ENCODE data around the gene RHBG. TPM values are rescaled to one million over a fixed set of nuclear protein-coding genes. Genes with fewer than 3 reads are reported as not detected.
"Not testable (repeated sequence)": the region's sequence is repeated elsewhere in the genome, so short reads cannot be mapped to it uniquely, and the experiment has no call there.

The RHBG gene, protein sequence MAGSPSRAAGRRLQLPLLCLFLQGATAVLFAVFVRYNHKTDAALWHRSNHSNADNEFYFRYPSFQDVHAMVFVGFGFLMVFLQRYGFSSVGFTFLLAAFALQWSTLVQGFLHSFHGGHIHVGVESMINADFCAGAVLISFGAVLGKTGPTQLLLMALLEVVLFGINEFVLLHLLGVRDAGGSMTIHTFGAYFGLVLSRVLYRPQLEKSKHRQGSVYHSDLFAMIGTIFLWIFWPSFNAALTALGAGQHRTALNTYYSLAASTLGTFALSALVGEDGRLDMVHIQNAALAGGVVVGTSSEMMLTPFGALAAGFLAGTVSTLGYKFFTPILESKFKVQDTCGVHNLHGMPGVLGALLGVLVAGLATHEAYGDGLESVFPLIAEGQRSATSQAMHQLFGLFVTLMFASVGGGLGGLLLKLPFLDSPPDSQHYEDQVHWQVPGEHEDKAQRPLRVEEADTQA
- total RNA-seq, result not detected

GRCh38 chr1:156368889-156369684, at the start of gene RHBG:
Gene RHBG, plus strand, starts transcription at chr1:156369211. Its CDS starts 39 bp downstream, at chr1:156369250.
- intact Hi-C loops (cut with DNase I), result no loop called here

GRCh38 chr1:156319664-156320063, 49.3 kb upstream of the RHBG start:
- H3K27ac ChIP-seq (replicated peaks in 1 of 4), result no peak overlapping the region
- intact Hi-C loops (cut with DNase I), result no loop called here
- H3K4me3 ChIP-seq, result no peak overlapping the region
- no peak for DNase-seq (ENCODE audit: extremely low spot score)
- H3K9me3 ChIP-seq, result no peaks in the 10 kb centered on the region
- 53% methylated on average over 1 of the region's 1 CpG for WGBS
- H3K4me1 ChIP-seq, result no peaks in the 10 kb centered on the region
- no peak for TF ChIP-seq POLR2A (IDR thresholded peaks at IDR 0.05; ENCODE audit: low read depth)
- TF ChIP-seq EP300 (IDR thresholded peaks at IDR 0.05), result no peak
- no peak for TF ChIP-seq POLR2AphosphoS5 (IDR thresholded peaks at IDR 0.05)
- TF ChIP-seq CTCF (IDR thresholded peaks at IDR 0.05), result peak; percentile 28 to 52 (median 40)
- no peaks in the 10 kb centered on the region for H3K27me3 ChIP-seq
- peaks cover 90 to 100% (median 99%) of the 10 kb centered on the region in 4 donors for H3K36me3 ChIP-seq

More at GRCh38 chr1:156368889-156369684, at the start of gene RHBG:
- no peaks in the 10 kb centered on the region for H3K36me3 ChIP-seq
- H3K27ac ChIP-seq (replicated peaks in 1 of 4), result no peak within 1 kb of the TSS
- 42% methylated on average over 10 of the region's 48 CpGs for WGBS
- no peaks in the 10 kb centered on the region for H3K9me3 ChIP-seq
- peaks cover 0 to 85% (median 12%) of the 10 kb centered on the region in 4 donors for H3K27me3 ChIP-seq
- no peak for TF ChIP-seq CTCF (IDR thresholded peaks at IDR 0.05)
- TF ChIP-seq POLR2A (IDR thresholded peaks at IDR 0.05; ENCODE audit: low read depth), result no peak
- TF ChIP-seq EP300 (IDR thresholded peaks at IDR 0.05), result no peak
- no peak for TF ChIP-seq POLR2AphosphoS5 (IDR thresholded peaks at IDR 0.05)
- H3K4me1 ChIP-seq, result peaks cover 0 to 11% (median 9%) of the 10 kb centered on the region in 4 donors
- H3K4me3 ChIP-seq, result peak within 1 kb of the TSS; percentile 41 to 49 (median 44)
- DNase-seq (ENCODE audit: extremely low spot score), result no peak

- no peaks in the 10 kb centered on the region for H3K9me3 ChIP-seq
- TF ChIP-seq EP300 (IDR thresholded peaks at IDR 0.05), result no peak
- TF ChIP-seq POLR2AphosphoS5 (IDR thresholded peaks at IDR 0.05), result no peak
- TF ChIP-seq CTCF (IDR thresholded peaks at IDR 0.05), result no peak
- no peak for TF ChIP-seq POLR2A (IDR thresholded peaks at IDR 0.05; ENCODE audit: low read depth)
- no peak overlapping the region for H3K4me3 ChIP-seq
- H3K4me1 ChIP-seq, result no peaks in the 10 kb centered on the region
- intact Hi-C loops (cut with DNase I), result no loop called here
- no peaks in the 10 kb centered on the region for H3K27me3 ChIP-seq
- no peak for DNase-seq (ENCODE audit: extremely low spot score)
- H3K27ac ChIP-seq (replicated peaks in 1 of 4), result no peak overlapping the region
- WGBS, result 70% methylated on average over 3 of the region's 3 CpGs
- H3K36me3 ChIP-seq, result peaks cover 93 to 100% (median 96%) of the 10 kb centered on the region in 4 donors
Measured at GRCh38 chr1:156320560-156320959, 48.5 kb upstream of the RHBG start.

DNA sequence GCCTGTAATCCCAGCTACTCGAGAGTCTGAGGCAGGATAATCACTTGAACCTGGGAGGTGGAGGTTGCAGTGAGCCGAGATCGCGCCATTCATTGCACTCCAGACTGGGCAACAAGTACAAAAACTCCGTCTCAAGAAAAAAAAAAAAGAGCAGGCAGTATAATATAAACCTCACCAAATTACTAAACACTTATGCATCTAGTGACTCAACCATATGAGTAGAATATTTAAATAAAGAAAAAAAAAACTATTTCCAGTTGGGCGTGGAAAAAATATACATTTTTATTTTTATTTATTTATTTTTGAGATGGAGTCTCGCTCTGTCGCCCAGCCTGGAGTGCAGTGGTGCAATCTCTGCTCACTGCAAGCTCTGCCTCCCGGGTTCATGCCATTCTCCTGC, 45.8 kb upstream of the RHBG start:
- DNase-seq (ENCODE audit: extremely low spot score); H3K9me3 ChIP-seq; H3K27me3 ChIP-seq; H3K4me1 ChIP-seq; intact Hi-C loops (cut with DNase I); H3K4me3 ChIP-seq; H3K27ac ChIP-seq (replicated peaks in 1 of 4): not testable (repeated sequence)
- H3K36me3 ChIP-seq, result peaks cover 68 to 93% (median 77%) of the 10 kb centered on the region in 4 donors
- WGBS, result 89% methylated on average over 9 of the region's 9 CpGs

DNA sequence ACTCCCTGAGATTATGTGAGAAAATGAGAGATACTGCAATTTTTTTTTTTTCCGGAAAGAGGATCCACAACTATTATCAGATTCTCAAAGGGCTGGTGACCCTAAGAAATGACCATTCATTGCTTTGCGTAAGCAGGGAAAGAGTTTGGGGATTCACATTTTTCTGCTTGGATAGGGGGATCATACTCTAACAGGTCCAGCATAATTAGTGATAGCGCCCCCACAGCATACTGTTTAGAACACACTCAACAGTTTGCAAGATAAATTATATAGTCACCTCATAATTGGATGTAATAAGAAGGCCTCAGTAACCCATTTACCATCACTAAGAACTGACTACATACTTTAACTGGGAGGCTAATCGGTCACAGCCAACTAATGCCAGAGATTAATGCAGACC, 32.8 kb upstream of the RHBG start:
- Histone ChIP-seq H3K27me3 (no peaks in the 10 kb centered on the region), H3K4me3 (peak overlapping the region; percentile 78 to 94 (median 88)), H3K9me3 (no peaks in the 10 kb centered on the region), H3K4me1 (peaks cover 19 to 29% (median 25%) of the 10 kb centered on the region in 4 donors), H3K36me3 (peaks cover 28 to 45% (median 44%) of the 10 kb centered on the region in 4 donors), H3K27ac (replicated peaks in 1 of 4) (no peak overlapping the region)
- intact Hi-C loops (cut with DNase I), result no loop called here
- DNase-seq (ENCODE audit: extremely low spot score), result no peak
- no peak for TF ChIP-seq CTCF (IDR thresholded peaks at IDR 0.05)
- no peak for TF ChIP-seq POLR2A (IDR thresholded peaks at IDR 0.05; ENCODE audit: low read depth)
- no peak for TF ChIP-seq EP300 (IDR thresholded peaks at IDR 0.05)
- TF ChIP-seq POLR2AphosphoS5 (IDR thresholded peaks at IDR 0.05), result no peak
- 74% methylated on average over 4 of the region's 4 CpGs for WGBS
